ENCODE measurements around the gene SLC9C2. TPM values are rescaled to one million over a fixed set of nuclear protein-coding genes. Genes with fewer than 3 reads are reported as not detected.

Gene SLC9C2
- total and polyA plus RNA-seq, 9 donors = 0.07 to 5.3 (median 0.65) TPM

DNA sequence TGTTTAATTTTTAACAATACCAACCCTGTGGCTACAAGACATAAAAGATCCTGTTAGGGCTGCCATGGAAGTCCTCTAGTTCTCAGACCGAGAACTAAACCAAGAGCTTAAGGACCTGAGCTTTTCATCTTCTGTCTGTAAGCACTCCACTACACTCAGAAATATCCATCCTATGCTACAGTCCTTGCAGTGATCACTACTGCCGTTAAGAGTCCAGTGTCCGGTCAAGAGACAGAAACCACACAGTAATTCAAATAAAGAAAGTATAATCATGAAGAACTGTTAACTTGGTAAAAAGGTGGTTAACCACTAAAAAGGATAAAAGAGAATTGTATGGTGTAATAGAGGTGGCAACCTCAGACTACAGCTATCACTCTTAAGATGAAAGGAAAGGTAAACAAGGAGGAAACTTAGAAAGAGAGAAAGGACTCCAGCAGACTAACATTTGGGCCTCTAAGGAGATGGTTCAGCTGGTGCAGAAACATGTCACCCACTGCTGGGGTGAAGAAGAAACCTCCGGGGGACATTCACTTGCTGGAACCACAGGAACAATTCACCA, 147.8 kb downstream of the SLC9C2 start:
- WGBS, 3 donors = 74 to 97% (median 95%) methylated on average over 4 of the region's 4 CpGs
- H3K4me3 ChIP-seq = no peak overlapping the region
- H3K27ac ChIP-seq = no peak overlapping the region
- no peaks in the 10 kb centered on the region for H3K9me3 ChIP-seq
- intact Hi-C loops (cut with DNase I) = no loop called here
- no peak for DNase-seq
- no peaks in the 10 kb centered on the region for H3K27me3 ChIP-seq
- TF ChIP-seq, protein P1, sequence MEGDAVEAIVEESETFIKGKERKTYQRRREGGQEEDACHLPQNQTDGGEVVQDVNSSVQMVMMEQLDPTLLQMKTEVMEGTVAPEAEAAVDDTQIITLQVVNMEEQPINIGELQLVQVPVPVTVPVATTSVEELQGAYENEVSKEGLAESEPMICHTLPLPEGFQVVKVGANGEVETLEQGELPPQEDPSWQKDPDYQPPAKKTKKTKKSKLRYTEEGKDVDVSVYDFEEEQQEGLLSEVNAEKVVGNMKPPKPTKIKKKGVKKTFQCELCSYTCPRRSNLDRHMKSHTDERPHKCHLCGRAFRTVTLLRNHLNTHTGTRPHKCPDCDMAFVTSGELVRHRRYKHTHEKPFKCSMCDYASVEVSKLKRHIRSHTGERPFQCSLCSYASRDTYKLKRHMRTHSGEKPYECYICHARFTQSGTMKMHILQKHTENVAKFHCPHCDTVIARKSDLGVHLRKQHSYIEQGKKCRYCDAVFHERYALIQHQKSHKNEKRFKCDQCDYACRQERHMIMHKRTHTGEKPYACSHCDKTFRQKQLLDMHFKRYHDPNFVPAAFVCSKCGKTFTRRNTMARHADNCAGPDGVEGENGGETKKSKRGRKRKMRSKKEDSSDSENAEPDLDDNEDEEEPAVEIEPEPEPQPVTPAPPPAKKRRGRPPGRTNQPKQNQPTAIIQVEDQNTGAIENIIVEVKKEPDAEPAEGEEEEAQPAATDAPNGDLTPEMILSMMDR (IDR thresholded peaks at IDR 0.05) = no peak
- TF ChIP-seq EP300 (IDR thresholded peaks at IDR 0.05) = no peak
- no peak for TF ChIP-seq POLR2A (IDR thresholded peaks at IDR 0.05)
- H3K36me3 ChIP-seq = no peaks in the 10 kb centered on the region
- no peaks in the 10 kb centered on the region for H3K4me1 ChIP-seq (ENCODE audit: insufficient read depth)

DNA sequence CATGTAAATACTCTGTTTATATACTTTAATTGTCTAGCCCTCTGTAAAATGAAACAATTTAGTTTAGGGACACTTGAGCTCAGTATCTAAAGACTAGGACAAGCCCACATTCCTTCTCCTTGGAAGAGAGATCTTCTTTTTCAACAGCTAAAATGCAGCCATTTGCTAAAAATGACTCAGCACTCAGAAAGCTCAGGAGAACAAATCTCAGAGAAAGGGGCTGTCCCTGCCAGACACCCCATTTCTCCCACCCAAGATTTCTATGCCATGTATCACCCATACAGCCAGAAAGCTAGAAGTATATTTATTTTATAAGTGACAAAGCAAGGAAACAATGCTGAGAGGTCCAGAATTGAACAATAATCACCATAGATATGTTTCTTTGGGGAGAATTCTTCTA, 148.9 kb downstream of the SLC9C2 start:
- no peaks in the 10 kb centered on the region for H3K9me3 ChIP-seq
- no peaks in the 10 kb centered on the region for H3K4me1 ChIP-seq (ENCODE audit: insufficient read depth)
- no peaks in the 10 kb centered on the region for H3K36me3 ChIP-seq
- intact Hi-C loops (cut with DNase I) = no loop called here
- DNase-seq = no peak
- TF ChIP-seq EP300 (IDR thresholded peaks at IDR 0.05) (no peak), POLR2A (IDR thresholded peaks at IDR 0.05) (no peak)
- TF ChIP-seq, protein P1 (IDR thresholded peaks at IDR 0.05) = no peak
- no peaks in the 10 kb centered on the region for H3K27me3 ChIP-seq
- no peak overlapping the region for H3K27ac ChIP-seq
- H3K4me3 ChIP-seq = no peak overlapping the region

DNA sequence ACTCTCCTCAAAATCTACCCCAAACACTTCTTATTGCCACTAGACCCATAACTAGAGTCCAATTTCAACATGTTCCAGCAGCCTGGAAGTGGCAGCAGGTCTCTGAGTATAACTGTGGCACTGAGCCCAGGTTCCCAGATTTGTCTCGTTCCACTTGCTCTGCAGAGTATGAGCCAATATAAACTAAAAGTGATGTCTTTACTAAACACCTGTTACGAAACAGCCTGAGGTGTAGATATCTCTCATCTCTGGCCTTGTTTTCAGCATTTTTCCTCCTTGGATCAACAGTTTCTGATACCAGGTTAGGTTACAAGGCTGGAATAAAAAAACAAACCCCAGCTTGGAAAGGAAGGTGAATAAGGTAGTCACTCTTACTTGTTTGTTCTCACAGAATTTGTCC, 150.9 kb downstream of the SLC9C2 start:
- 49 to 51% (median 50%) methylated on average over 2 of the region's 2 CpGs for WGBS, 3 donors

More for the DNA sequence above, 150.9 kb downstream of the SLC9C2 start:
- Histone ChIP-seq H3K27ac (no peak overlapping the region), H3K9me3 (no peaks in the 10 kb centered on the region), H3K4me1 (ENCODE audit: insufficient read depth) (no peaks in the 10 kb centered on the region), H3K27me3 (no peaks in the 10 kb centered on the region), H3K4me3 (no peak overlapping the region), H3K36me3 (no peaks in the 10 kb centered on the region)
- DNase-seq = no peak
- TF ChIP-seq, protein P1 (IDR thresholded peaks at IDR 0.05) = no peak
- no peak for TF ChIP-seq EP300 (IDR thresholded peaks at IDR 0.05)
- no peak for TF ChIP-seq POLR2A (IDR thresholded peaks at IDR 0.05)
- intact Hi-C loops (cut with DNase I) = no loop called here

Other genes starting within 250 kb of the SLC9C2 start
- 100 to 1,000 TPM; 111 to 224 (median 198) TPM for gene PRDX6, start 125.7 kb downstream of the SLC9C2 start, total RNA-seq
- gene PRDX6, start 125.7 kb downstream of the SLC9C2 start, polyA plus RNA-seq = 100 to 1,000 TPM; 140 to 278 TPM
- gene TEX50, start 32.3 kb upstream of the SLC9C2 start, total RNA-seq = not detected
- gene TEX50, start 32.3 kb upstream of the SLC9C2 start, polyA plus RNA-seq = not detected
- 1 to 10 TPM in 4 of 7 donors, under 1 TPM in 3; 0.30 to 7.1 (median 2.5) TPM for gene ANKRD45, start 66.8 kb upstream of the SLC9C2 start, total RNA-seq
- gene ANKRD45, start 66.8 kb upstream of the SLC9C2 start, polyA plus RNA-seq = 1 to 10 TPM in 1 of 2 donors, under 1 TPM in 1; 0.91 to 2.6 TPM
- gene KLHL20, start 111.9 kb upstream of the SLC9C2 start, total RNA-seq = 10 to 100 TPM; 16.8 to 33.4 (median 23.0) TPM
- 10 to 100 TPM; 15.6 to 27.7 TPM for gene KLHL20, start 111.9 kb upstream of the SLC9C2 start, polyA plus RNA-seq
- gene DARS2, start 221.6 kb upstream of the SLC9C2 start, total RNA-seq = 10 to 100 TPM in 2 of 7 donors, 1 to 10 TPM in 5; 7.8 to 11.5 (median 9.1) TPM
- 10 to 100 TPM in 1 of 2 donors, 1 to 10 TPM in 1; 4.3 to 20.5 TPM for gene DARS2, start 221.6 kb upstream of the SLC9C2 start, polyA plus RNA-seq
- gene CENPL, start 221.8 kb upstream of the SLC9C2 start, total RNA-seq = 1 to 10 TPM; 1.1 to 5.6 (median 3.1) TPM
- 1 to 10 TPM; 2.4 to 3.9 TPM for gene CENPL, start 221.8 kb upstream of the SLC9C2 start, polyA plus RNA-seq